Transverse colon (tissue), 4 donors: Measurements from ENCODE around the gene TTLL9.

Experiments used
- POLR2AphosphoS5 ChIP-seq, 3 donors: sonication (generic); formaldehyde crosslinking; IDR thresholded peaks; one replicate each; pipeline ENCODE4 v1.6.1; 2016; ENCODE audit warnings: antibody characterized with exemption in 3 of 3
- TF ChIP-seq, protein P1 (sequence below), 5 experiments: fragments of 200-600 bp in 3 of 5; fragments of 450-650 bp in 2 of 5; sonication (generic) in 3 of 5; IDR thresholded peaks; 1 replicate in 2 of 5; 2 replicates in 3 of 5; pipeline ENCODE4 v1.5.1; 2016 to 2017; ENCODE audit warnings: antibody characterized with exemption in 5 of 5, inconsistent platforms in 3 of 5, mild to moderate bottlenecking in 2 of 5, moderate library complexity in 1 of 5

DNA sequence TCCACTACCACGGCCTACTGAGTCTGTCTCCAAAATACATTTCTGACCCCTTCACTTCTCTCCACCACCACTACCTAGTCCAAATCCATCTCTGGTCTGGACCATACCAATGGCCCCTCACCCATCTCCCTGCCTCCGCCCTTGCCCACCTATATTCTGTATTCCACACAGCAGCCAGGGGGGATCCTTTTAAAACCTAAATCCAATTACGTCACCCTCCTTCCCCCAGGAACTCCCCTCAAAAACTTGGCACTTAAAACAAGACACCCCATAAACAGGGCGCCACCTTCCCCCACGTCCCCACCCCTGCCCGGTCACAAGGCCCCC, 80.7 kb downstream of the TTLL9 start:
- TF ChIP-seq, protein P1, sequence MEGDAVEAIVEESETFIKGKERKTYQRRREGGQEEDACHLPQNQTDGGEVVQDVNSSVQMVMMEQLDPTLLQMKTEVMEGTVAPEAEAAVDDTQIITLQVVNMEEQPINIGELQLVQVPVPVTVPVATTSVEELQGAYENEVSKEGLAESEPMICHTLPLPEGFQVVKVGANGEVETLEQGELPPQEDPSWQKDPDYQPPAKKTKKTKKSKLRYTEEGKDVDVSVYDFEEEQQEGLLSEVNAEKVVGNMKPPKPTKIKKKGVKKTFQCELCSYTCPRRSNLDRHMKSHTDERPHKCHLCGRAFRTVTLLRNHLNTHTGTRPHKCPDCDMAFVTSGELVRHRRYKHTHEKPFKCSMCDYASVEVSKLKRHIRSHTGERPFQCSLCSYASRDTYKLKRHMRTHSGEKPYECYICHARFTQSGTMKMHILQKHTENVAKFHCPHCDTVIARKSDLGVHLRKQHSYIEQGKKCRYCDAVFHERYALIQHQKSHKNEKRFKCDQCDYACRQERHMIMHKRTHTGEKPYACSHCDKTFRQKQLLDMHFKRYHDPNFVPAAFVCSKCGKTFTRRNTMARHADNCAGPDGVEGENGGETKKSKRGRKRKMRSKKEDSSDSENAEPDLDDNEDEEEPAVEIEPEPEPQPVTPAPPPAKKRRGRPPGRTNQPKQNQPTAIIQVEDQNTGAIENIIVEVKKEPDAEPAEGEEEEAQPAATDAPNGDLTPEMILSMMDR (IDR thresholded peaks at IDR 0.05): no peak
- no peak for TF ChIP-seq POLR2AphosphoS5 (IDR thresholded peaks at IDR 0.05)
